NCI-H187 (cell line): ENCODE data around the gene PTPRN2.
"Not testable (repeated sequence)": the region's sequence is repeated elsewhere in the genome, so short reads cannot be mapped to it uniquely, and the experiment has no call there.

Experiments
- DNase-seq, 2 experiments: peaks; one replicate each; lab custom pipeline; 2025; lab: John Stamatoyannopoulos, UW

The PTPRN2 gene

GRCh38 chr7:157901816-157902610, 685.6 kb downstream of the PTPRN2 start:
- not testable (repeated sequence) for DNase-seq

- DNase-seq, result no peak
Measured at GRCh38 chr7:157901166-157901565, 686.5 kb downstream of the PTPRN2 start.

- DNase-seq, result no peak
Measured at GRCh38 chr7:157900556-157900955, 687.1 kb downstream of the PTPRN2 start.

GRCh38 chr7:157900011-157900410, 687.6 kb downstream of the PTPRN2 start:
- no peak for DNase-seq

- no peak for DNase-seq
Measured at GRCh38 chr7:157898802-157899505, 688.7 kb downstream of the PTPRN2 start.

- DNase-seq, result no peak
Measured at GRCh38 chr7:157898261-157898660, 689.4 kb downstream of the PTPRN2 start.

- peak in 1 of 2 experiments; percentile 94 for DNase-seq
Measured at GRCh38 chr7:157897681-157898080, 689.9 kb downstream of the PTPRN2 start.

- DNase-seq, result no peak
Measured at GRCh38 chr7:157896774-157897555, 690.7 kb downstream of the PTPRN2 start.

- DNase-seq, result not testable (repeated sequence)
Measured at GRCh38 chr7:157896376-157896675, 691.3 kb downstream of the PTPRN2 start.

- no peak for DNase-seq
Measured at GRCh38 chr7:157895520-157896375, 691.9 kb downstream of the PTPRN2 start.

GRCh38 chr7:157895098-157895497, 692.5 kb downstream of the PTPRN2 start:
- not testable (repeated sequence) for DNase-seq

- DNase-seq, result no peak
Measured at GRCh38 chr7:157893535-157894044, 694.0 kb downstream of the PTPRN2 start.

GRCh38 chr7:157892751-157893523, 694.7 kb downstream of the PTPRN2 start:
- DNase-seq, result no peak

GRCh38 chr7:157890921-157891401, 696.7 kb downstream of the PTPRN2 start:
- no peak for DNase-seq

GRCh38 chr7:157889480-157889879, 698.1 kb downstream of the PTPRN2 start:
- peak in 1 of 2 experiments; percentile 69 for DNase-seq

- DNase-seq, result no peak
Measured at GRCh38 chr7:157888579-157888978, 699.0 kb downstream of the PTPRN2 start.

- DNase-seq, result no peak
Measured at GRCh38 chr7:157887400-157887799, 700.2 kb downstream of the PTPRN2 start.

GRCh38 chr7:157886711-157887110, 700.9 kb downstream of the PTPRN2 start:
- DNase-seq, result no peak

- no peak for DNase-seq
Measured at GRCh38 chr7:157886266-157886665, 701.4 kb downstream of the PTPRN2 start.

- no peak for DNase-seq
Measured at GRCh38 chr7:157885140-157885539, 702.5 kb downstream of the PTPRN2 start.
